ENCODE measurements around the gene MCM7. TPM values are rescaled to one million over a fixed set of nuclear protein-coding genes. Genes with fewer than 3 reads are reported as not detected.

Gene MCM7
- total RNA-seq, 2 experiments from 2014 or later = 411 to 429 TPM

- H3K4me1 Mint-ChIP-seq = peaks cover 47% of the 10 kb centered on the region
- no peak for DNase-seq
Measured at GRCh38 chr7:100095289-100095688, 5.9 kb downstream of the MCM7 start.

GRCh38 chr7:100093925-100094486, 7.2 kb downstream of the MCM7 start:
- Mint-ChIP-seq H3K36me3 (ENCODE audit: low read depth) (peaks cover 89% of the 10 kb centered on the region), H3K27me3 (no peaks in the 10 kb centered on the region), H3K9me3 (ENCODE audit: low read depth) (no peaks in the 10 kb centered on the region), H3K4me1 (peaks cover 43% of the 10 kb centered on the region), H3K4me3 (no peak overlapping the region), H3K27ac (no peak overlapping the region)
- ATAC-seq = no peak
- DNase-seq = no peak
- POLR2A ChIA-PET = interaction anchor here (0.9 to 1.2 kb wide), 2 partner anchors 12 kb away, joined by 3 read pairs; no protein-coding TSS in a partner anchor
- CTCF ChIA-PET = interaction anchor here (0.7 kb wide), 2 partner anchors 11 to 33 kb away, joined by 3 read pairs; partner anchors contain the start of gene MBLAC1
- intact Hi-C loops (cut with DNase I, micrococcal nuclease) = no loop called here

More at GRCh38 chr7:100095289-100095688, 5.9 kb downstream of the MCM7 start:
- no peak for ATAC-seq
- H3K4me3 Mint-ChIP-seq = no peak overlapping the region
- H3K27ac Mint-ChIP-seq = no peak overlapping the region
- H3K9me3 Mint-ChIP-seq (ENCODE audit: low read depth) = no peaks in the 10 kb centered on the region
- ChIA-PET POLR2A (interaction anchor here (0.6 to 1.3 kb wide), 4 partner anchors 13 to 258 kb away, joined by 3 to 9 read pairs (median 3); no protein-coding TSS in a partner anchor), CTCF (interaction anchor here (0.7 to 1.4 kb wide), 2 partner anchors 10 to 38 kb away, joined by 3 to 5 read pairs; no protein-coding TSS in a partner anchor)
- no peaks in the 10 kb centered on the region for H3K27me3 Mint-ChIP-seq
- H3K36me3 Mint-ChIP-seq (ENCODE audit: low read depth) = peaks cover 95% of the 10 kb centered on the region
- intact Hi-C loops (cut with DNase I, micrococcal nuclease) = no loop called here

- POLR2A ChIA-PET = interaction anchor here (0.9 to 1.2 kb wide), 3 partner anchors 11 to 13 kb away, joined by 3 read pairs; no protein-coding TSS in a partner anchor
- DNase-seq (no peak), ATAC-seq (no peak)
- H3K9me3 Mint-ChIP-seq (ENCODE audit: low read depth) = no peaks in the 10 kb centered on the region
- intact Hi-C loops (cut with DNase I, micrococcal nuclease) = no loop called here
- H3K27me3 Mint-ChIP-seq = no peaks in the 10 kb centered on the region
- H3K27ac Mint-ChIP-seq = peak overlapping the region; percentile 31
- peaks cover 84% of the 10 kb centered on the region for H3K36me3 Mint-ChIP-seq (ENCODE audit: low read depth)
- H3K4me1 Mint-ChIP-seq = peaks cover 37% of the 10 kb centered on the region
- H3K4me3 Mint-ChIP-seq = no peak overlapping the region
- CTCF ChIA-PET = interaction anchor here (0.7 kb wide), 1 partner anchor 12 kb away, joined by 3 read pairs; no protein-coding TSS in a partner anchor
Measured at GRCh38 chr7:100093498-100093897, 7.7 kb downstream of the MCM7 start.

- H3K36me3 Mint-ChIP-seq (ENCODE audit: low read depth) = peaks cover 79% of the 10 kb centered on the region
- H3K27ac Mint-ChIP-seq = peak overlapping the region; percentile 31
- no peaks in the 10 kb centered on the region for H3K27me3 Mint-ChIP-seq
- CTCF ChIA-PET = no interaction called here
- peaks cover 35% of the 10 kb centered on the region for H3K4me1 Mint-ChIP-seq
- POLR2A ChIA-PET = interaction anchor here (0.9 to 6.1 kb wide), 4 partner anchors 8 to 13 kb away, joined by 3 to 74 read pairs (median 3); partner anchors contain the start of genes AP4M1 and MCM7
- intact Hi-C loops (cut with DNase I, micrococcal nuclease) = no loop called here
- H3K9me3 Mint-ChIP-seq (ENCODE audit: low read depth) = no peaks in the 10 kb centered on the region
- no peak for ATAC-seq
- no peak overlapping the region for H3K4me3 Mint-ChIP-seq
- DNase-seq = no peak
Measured at GRCh38 chr7:100093054-100093453, 8.1 kb downstream of the MCM7 start.

GRCh38 chr7:100091411-100092181, 9.6 kb downstream of the MCM7 start:
- no peaks in the 10 kb centered on the region for H3K27me3 Mint-ChIP-seq
- H3K36me3 Mint-ChIP-seq (ENCODE audit: low read depth) = peaks cover 66% of the 10 kb centered on the region
- no peaks in the 10 kb centered on the region for H3K9me3 Mint-ChIP-seq (ENCODE audit: low read depth)
- peak; percentile 4 for ATAC-seq
- CTCF ChIA-PET = interaction anchor here (1.0 to 1.7 kb wide), 2 partner anchors 10 kb away, joined by 3 to 8 read pairs; partner anchors contain the start of genes AP4M1 and MCM7
- H3K4me3 Mint-ChIP-seq = no peak overlapping the region
- intact Hi-C loops (cut with DNase I, micrococcal nuclease) = no loop called here
- peaks cover 31% of the 10 kb centered on the region for H3K4me1 Mint-ChIP-seq
- H3K27ac Mint-ChIP-seq = peak overlapping the region; percentile 59
- peak; percentile 39 for DNase-seq
- POLR2A ChIA-PET = interaction anchor here (0.7 to 6.1 kb wide), 4 partner anchors 10 to 339 kb away, joined by 3 to 74 read pairs (median 4); partner anchors contain the start of genes AP4M1 and MCM7

- no peaks in the 10 kb centered on the region for H3K27me3 Mint-ChIP-seq
- POLR2A ChIA-PET = interaction anchor here (0.6 to 6.1 kb wide), 6 partner anchors 11 to 339 kb away, joined by 3 to 74 read pairs (median 4); partner anchors contain the start of genes AP4M1, MBLAC1 and MCM7
- H3K4me3 Mint-ChIP-seq = peak overlapping the region; percentile 89
- H3K27ac Mint-ChIP-seq = peak overlapping the region; percentile 59
- peaks cover 27% of the 10 kb centered on the region for H3K4me1 Mint-ChIP-seq
- intact Hi-C loops (cut with DNase I, micrococcal nuclease) = loop anchor here in 1 of 2 experiments (1.0 kb wide), 1 partner anchor 10 kb away; no protein-coding TSS in a partner anchor
- ATAC-seq (peak; percentile 27), DNase-seq (peak; percentile 28)
- H3K9me3 Mint-ChIP-seq (ENCODE audit: low read depth) = no peaks in the 10 kb centered on the region
- CTCF ChIA-PET = interaction anchor here (0.8 to 1.7 kb wide), 4 partner anchors 9 to 43 kb away, joined by 3 to 8 read pairs (median 4); partner anchors contain the start of genes AP4M1 and MCM7
- peaks cover 59% of the 10 kb centered on the region for H3K36me3 Mint-ChIP-seq (ENCODE audit: low read depth)
Measured at GRCh38 chr7:100090527-100091410, 10.4 kb downstream of the MCM7 start.

- DNase-seq = peak; percentile 33
- H3K4me3 Mint-ChIP-seq = peak overlapping the region; percentile 89
- peaks cover 48% of the 10 kb centered on the region for H3K36me3 Mint-ChIP-seq (ENCODE audit: low read depth)
Measured at GRCh38 chr7:100089458-100090196, 11.6 kb downstream of the MCM7 start.

GRCh38 chr7:100088621-100089457, 12.4 kb downstream of the MCM7 start, which contains the start of gene COPS6:
Gene COPS6, plus strand, starts transcription at chr7:100088969. Its CDS starts 22 bp downstream, at chr7:100088991.
- H3K4me1 Mint-ChIP-seq = peaks cover 25% of the 10 kb centered on the region
- POLR2A ChIA-PET = interaction anchor here (6.1 kb wide), 1 partner anchor 13 kb away, joined by 74 read pairs; the partner anchor contains the start of genes AP4M1 and MCM7
- peak within 1 kb of the TSS; percentile 89 for H3K4me3 Mint-ChIP-seq
- H3K27me3 Mint-ChIP-seq = no peaks in the 10 kb centered on the region
- H3K36me3 Mint-ChIP-seq (ENCODE audit: low read depth) = peaks cover 41% of the 10 kb centered on the region
- ATAC-seq (peak; percentile 67), DNase-seq (peak; percentile 92)
- intact Hi-C loops (cut with DNase I, micrococcal nuclease) = loop anchor here (1.0 to 10.0 kb wide), 11 partner anchors 11 to 786 kb away; partner anchors contain the start of genes TRIM4 (in 2 of the 2), BUD31 (in 1 of the 2), CNPY4 (in 1 of the 2) and MEPCE (in 1 of the 2)
- no peaks in the 10 kb centered on the region for H3K9me3 Mint-ChIP-seq (ENCODE audit: low read depth)
- H3K27ac Mint-ChIP-seq = peak within 1 kb of the TSS; percentile 96
- CTCF ChIA-PET = interaction anchor here (0.7 to 1.8 kb wide), 3 partner anchors 13 to 199 kb away, joined by 3 to 6 read pairs (median 3); partner anchors contain the start of genes AP4M1 and MCM7

More at GRCh38 chr7:100089458-100090196, 11.6 kb downstream of the MCM7 start:
- intact Hi-C loops (cut with DNase I, micrococcal nuclease) = loop anchor here (1.0 to 10.0 kb wide), 9 partner anchors 11 to 785 kb away; partner anchors contain the start of genes TRIM4 (in 2 of the 2), BUD31 (in 1 of the 2), MEPCE (in 1 of the 2) and PDAP1 (in 1 of the 2)
- ChIA-PET CTCF (interaction anchor here (0.9 to 1.8 kb wide), 4 partner anchors 12 to 65 kb away, joined by 4 to 8 read pairs (median 6); partner anchors contain the start of genes AP4M1 and MCM7), POLR2A (interaction anchor here (0.6 to 6.1 kb wide), 3 partner anchors 12 to 364 kb away, joined by 3 to 74 read pairs (median 3); partner anchors contain the start of genes AP4M1, MBLAC1 and MCM7)
- Mint-ChIP-seq H3K27ac (peak overlapping the region; percentile 96), H3K27me3 (no peaks in the 10 kb centered on the region), H3K4me1 (peaks cover 25% of the 10 kb centered on the region), H3K9me3 (ENCODE audit: low read depth) (no peaks in the 10 kb centered on the region)
- ATAC-seq = no peak
